Measurements from ENCODE around the gene PLEKHA7.

The PLEKHA7 gene

GRCh38 chr11:17015627-17016126 is 1.5 kb upstream of the PLEKHA7 start:
- intact Hi-C loops (cut with micrococcal nuclease) = loop anchor here (10.0 kb wide), 1 partner anchor 49 kb away; no protein-coding TSS in a partner anchor
- Mint-ChIP-seq H3K27me3 (peaks cover 32% of the 10 kb centered on the region), H3K9me3 (no peaks in the 10 kb centered on the region), H3K4me3 (no peak overlapping the region), H3K4me1 (ENCODE audit: low read depth) (peaks cover 12% of the 10 kb centered on the region), H3K27ac (no peak overlapping the region), H3K36me3 (ENCODE audit: low read depth) (no peaks in the 10 kb centered on the region)

- intact Hi-C loops (cut with micrococcal nuclease) = loop anchor here (10.0 kb wide), 1 partner anchor 50 kb away; no protein-coding TSS in a partner anchor
- Mint-ChIP-seq H3K36me3 (ENCODE audit: low read depth) (no peaks in the 10 kb centered on the region), H3K27ac (no peak overlapping the region), H3K27me3 (peaks cover 34% of the 10 kb centered on the region), H3K4me3 (peak overlapping the region; percentile 70), H3K4me1 (ENCODE audit: low read depth) (peaks cover 12% of the 10 kb centered on the region), H3K9me3 (no peaks in the 10 kb centered on the region)
Measured at GRCh38 chr11:17014833-17015626, 816 bp upstream of the PLEKHA7 start.

- H3K27ac Mint-ChIP-seq = no peak overlapping the region
- H3K36me3 Mint-ChIP-seq (ENCODE audit: low read depth) = no peaks in the 10 kb centered on the region
- H3K4me1 Mint-ChIP-seq (ENCODE audit: low read depth) = peaks cover 12% of the 10 kb centered on the region
- intact Hi-C loops (cut with micrococcal nuclease) = loop anchor here (10.0 kb wide), 1 partner anchor 51 kb away; no protein-coding TSS in a partner anchor
- no peaks in the 10 kb centered on the region for H3K9me3 Mint-ChIP-seq
- H3K27me3 Mint-ChIP-seq = peaks cover 36% of the 10 kb centered on the region
- peak overlapping the region; percentile 64 for H3K4me3 Mint-ChIP-seq
Measured at GRCh38 chr11:17013548-17014320, 480 bp downstream of the PLEKHA7 start.

GRCh38 chr11:17012712-17013547 is 1.3 kb downstream of the PLEKHA7 start:
- H3K9me3 Mint-ChIP-seq = no peaks in the 10 kb centered on the region
- intact Hi-C loops (cut with micrococcal nuclease) = loop anchor here (10.0 kb wide), 1 partner anchor 52 kb away; no protein-coding TSS in a partner anchor
- peaks cover 31% of the 10 kb centered on the region for H3K27me3 Mint-ChIP-seq
- peak overlapping the region; percentile 64 for H3K4me3 Mint-ChIP-seq
- no peaks in the 10 kb centered on the region for H3K36me3 Mint-ChIP-seq (ENCODE audit: low read depth)
- H3K4me1 Mint-ChIP-seq (ENCODE audit: low read depth) = peaks cover 12% of the 10 kb centered on the region
- no peak overlapping the region for H3K27ac Mint-ChIP-seq

- intact Hi-C loops (cut with micrococcal nuclease) = loop anchor here (10.0 kb wide), 1 partner anchor 53 kb away; no protein-coding TSS in a partner anchor
- H3K27me3 Mint-ChIP-seq = peaks cover 29% of the 10 kb centered on the region
- no peak overlapping the region for H3K27ac Mint-ChIP-seq
- no peak overlapping the region for H3K4me3 Mint-ChIP-seq
- no peaks in the 10 kb centered on the region for H3K9me3 Mint-ChIP-seq
- no peaks in the 10 kb centered on the region for H3K36me3 Mint-ChIP-seq (ENCODE audit: low read depth)
- H3K4me1 Mint-ChIP-seq (ENCODE audit: low read depth) = peaks cover 12% of the 10 kb centered on the region
Measured at GRCh38 chr11:17012179-17012578, 2.0 kb downstream of the PLEKHA7 start.

- H3K4me1 Mint-ChIP-seq (ENCODE audit: low read depth) = peaks cover 12% of the 10 kb centered on the region
- H3K9me3 Mint-ChIP-seq = no peaks in the 10 kb centered on the region
- no peak overlapping the region for H3K27ac Mint-ChIP-seq
- intact Hi-C loops (cut with micrococcal nuclease) = loop anchor here (10.0 kb wide), 1 partner anchor 54 kb away; no protein-coding TSS in a partner anchor
- no peaks in the 10 kb centered on the region for H3K36me3 Mint-ChIP-seq (ENCODE audit: low read depth)
- peaks cover 17% of the 10 kb centered on the region for H3K27me3 Mint-ChIP-seq
- no peak overlapping the region for H3K4me3 Mint-ChIP-seq
Measured at GRCh38 chr11:17010851-17011420, 3.3 kb downstream of the PLEKHA7 start.

- Mint-ChIP-seq H3K4me1 (ENCODE audit: low read depth) (peaks cover under 1% of the 10 kb centered on the region), H3K36me3 (ENCODE audit: low read depth) (no peaks in the 10 kb centered on the region), H3K9me3 (no peaks in the 10 kb centered on the region), H3K27ac (no peak overlapping the region), H3K4me3 (no peak overlapping the region), H3K27me3 (peaks cover 5% of the 10 kb centered on the region)
- intact Hi-C loops (cut with micrococcal nuclease) = no loop called here
Measured at GRCh38 chr11:17008099-17008498, 6.1 kb downstream of the PLEKHA7 start.

GRCh38 chr11:17005646-17006045 is 8.6 kb downstream of the PLEKHA7 start:
- no peaks in the 10 kb centered on the region for H3K36me3 Mint-ChIP-seq (ENCODE audit: low read depth)
- no peak overlapping the region for H3K27ac Mint-ChIP-seq
- H3K4me3 Mint-ChIP-seq = no peak overlapping the region
- no peaks in the 10 kb centered on the region for H3K4me1 Mint-ChIP-seq (ENCODE audit: low read depth)
- H3K9me3 Mint-ChIP-seq = no peaks in the 10 kb centered on the region
- H3K27me3 Mint-ChIP-seq = peaks cover 7% of the 10 kb centered on the region
- intact Hi-C loops (cut with micrococcal nuclease) = no loop called here

- Mint-ChIP-seq H3K9me3 (no peaks in the 10 kb centered on the region), H3K4me3 (no peak overlapping the region), H3K27ac (no peak overlapping the region), H3K27me3 (peaks cover 3% of the 10 kb centered on the region), H3K4me1 (ENCODE audit: low read depth) (no peaks in the 10 kb centered on the region), H3K36me3 (ENCODE audit: low read depth) (no peaks in the 10 kb centered on the region)
- intact Hi-C loops (cut with micrococcal nuclease) = no loop called here
Measured at GRCh38 chr11:17004486-17005148, 9.6 kb downstream of the PLEKHA7 start.

GRCh38 chr11:17003426-17003825 is 10.8 kb downstream of the PLEKHA7 start:
- peaks cover 3% of the 10 kb centered on the region for H3K27me3 Mint-ChIP-seq
- H3K9me3 Mint-ChIP-seq = no peaks in the 10 kb centered on the region
- H3K4me3 Mint-ChIP-seq = no peak overlapping the region
- H3K4me1 Mint-ChIP-seq (ENCODE audit: low read depth) = no peaks in the 10 kb centered on the region
- no peak overlapping the region for H3K27ac Mint-ChIP-seq
- no peaks in the 10 kb centered on the region for H3K36me3 Mint-ChIP-seq (ENCODE audit: low read depth)
- intact Hi-C loops (cut with micrococcal nuclease) = no loop called here

- H3K9me3 Mint-ChIP-seq = no peaks in the 10 kb centered on the region
- no peak overlapping the region for H3K4me3 Mint-ChIP-seq
- intact Hi-C loops (cut with micrococcal nuclease) = no loop called here
- no peaks in the 10 kb centered on the region for H3K4me1 Mint-ChIP-seq (ENCODE audit: low read depth)
- no peaks in the 10 kb centered on the region for H3K36me3 Mint-ChIP-seq (ENCODE audit: low read depth)
- H3K27ac Mint-ChIP-seq = no peak overlapping the region
- peaks cover 3% of the 10 kb centered on the region for H3K27me3 Mint-ChIP-seq
Measured at GRCh38 chr11:17002543-17002942, 11.7 kb downstream of the PLEKHA7 start.

GRCh38 chr11:17001806-17002205 is 12.4 kb downstream of the PLEKHA7 start:
- peaks cover 3% of the 10 kb centered on the region for H3K27me3 Mint-ChIP-seq
- H3K27ac Mint-ChIP-seq = no peak overlapping the region
- no peaks in the 10 kb centered on the region for H3K9me3 Mint-ChIP-seq
- intact Hi-C loops (cut with micrococcal nuclease) = no loop called here
- H3K4me1 Mint-ChIP-seq (ENCODE audit: low read depth) = no peaks in the 10 kb centered on the region
- no peaks in the 10 kb centered on the region for H3K36me3 Mint-ChIP-seq (ENCODE audit: low read depth)
- no peak overlapping the region for H3K4me3 Mint-ChIP-seq

- intact Hi-C loops (cut with micrococcal nuclease) = no loop called here
- H3K27me3 Mint-ChIP-seq = peaks cover 3% of the 10 kb centered on the region
- H3K27ac Mint-ChIP-seq = no peak overlapping the region
Measured at GRCh38 chr11:17000987-17001386, 13.2 kb downstream of the PLEKHA7 start.

More at GRCh38 chr11:17000987-17001386, 13.2 kb downstream of the PLEKHA7 start:
- H3K9me3 Mint-ChIP-seq = no peaks in the 10 kb centered on the region
- no peak overlapping the region for H3K4me3 Mint-ChIP-seq
- no peaks in the 10 kb centered on the region for H3K4me1 Mint-ChIP-seq (ENCODE audit: low read depth)
- H3K36me3 Mint-ChIP-seq (ENCODE audit: low read depth) = no peaks in the 10 kb centered on the region
